Measurements from ENCODE around the gene GNAT1. TPM values are rescaled to one million over a fixed set of nuclear protein-coding genes. Genes with fewer than 3 reads are reported as not detected.

GNAT1 gene
- total RNA-seq: not detected

DNA sequence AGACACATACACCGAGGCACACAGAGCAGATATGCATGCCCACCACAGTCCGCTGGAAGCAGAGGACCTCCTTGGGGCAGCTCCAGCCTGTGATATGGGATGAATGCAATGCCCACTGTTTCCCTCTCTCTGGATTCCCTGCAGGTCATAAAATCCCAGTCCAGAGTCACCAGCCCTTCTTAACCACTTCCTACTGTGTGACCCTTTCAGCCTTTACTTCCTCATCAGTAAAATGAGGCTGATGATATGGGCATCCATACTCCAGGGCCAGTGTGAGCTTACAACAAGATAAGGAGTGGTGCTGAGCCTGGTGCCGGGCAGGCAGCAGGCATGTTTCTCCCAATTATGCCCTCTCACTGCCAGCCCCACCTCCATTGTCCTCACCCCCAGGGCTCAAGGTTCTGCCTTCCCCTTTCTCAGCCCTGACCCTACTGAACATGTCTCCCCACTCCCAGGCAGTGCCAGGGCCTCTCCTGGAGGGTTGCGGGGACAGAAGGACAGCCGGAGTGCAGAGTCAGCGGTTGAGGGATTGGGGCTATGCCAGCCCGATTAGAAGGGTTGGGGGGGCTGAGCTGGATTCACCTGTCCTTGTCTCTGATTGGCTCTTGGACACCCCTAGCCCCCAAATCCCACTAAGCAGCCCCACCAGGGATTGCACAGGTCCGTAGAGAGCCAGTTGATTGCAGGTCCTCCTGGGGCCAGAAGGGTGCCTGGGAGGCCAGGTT is at the start of gene GNAT1:
TSS of gene GNAT1 (plus strand) at position 675 of the 725 bp plus-strand sequence. CDS start 116 bp downstream, outside the sequence.
- no peak for DNase-seq (ENCODE audit: low spot score)

DNA sequence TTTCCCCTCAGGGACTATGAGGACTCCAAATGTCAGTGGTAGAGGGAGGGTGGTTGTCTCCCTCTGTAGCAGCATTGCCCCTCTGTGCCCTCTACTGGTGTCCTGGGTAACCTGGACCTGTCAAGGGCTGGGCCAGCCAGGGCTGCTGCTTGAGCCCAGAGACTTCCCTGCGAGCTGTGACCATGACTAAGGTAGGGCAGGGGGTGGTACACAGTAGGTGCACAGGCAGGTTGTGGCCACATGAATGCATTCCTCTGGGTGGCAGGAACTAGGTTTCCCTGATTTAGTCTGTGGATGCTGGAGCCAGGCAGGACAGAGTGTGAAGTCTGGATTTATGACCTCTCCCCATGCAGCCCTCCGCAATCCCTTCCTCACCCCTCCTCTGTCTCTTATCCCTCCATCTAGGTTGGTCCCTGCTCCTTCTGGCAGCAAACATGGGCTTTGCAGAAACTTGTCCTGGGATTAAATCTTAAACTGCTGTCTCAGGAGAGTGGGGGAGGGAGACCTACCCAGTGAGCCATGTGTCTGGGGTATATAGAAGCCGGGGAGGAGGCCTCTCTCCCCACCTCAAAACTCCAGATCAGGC is 45.0 kb upstream of the GNAT1 start:
- DNase-seq (ENCODE audit: low spot score): no peak

GRCh38 chr3:50147016-50147415 is 44.4 kb upstream of the GNAT1 start:
- no peak for DNase-seq (ENCODE audit: low spot score)

- no peak for DNase-seq (ENCODE audit: low spot score)
These were observed 44.0 kb upstream of the GNAT1 start for GRCh38 chr3:50147447-50147846.

- DNase-seq (ENCODE audit: low spot score): no peak
These were observed 43.5 kb upstream of the GNAT1 start for GRCh38 chr3:50147861-50148260.

GRCh38 chr3:50150404-50150750 is 41.0 kb upstream of the GNAT1 start:
- no peak for DNase-seq (ENCODE audit: low spot score)

- DNase-seq (ENCODE audit: low spot score): no peak
These were observed 40.3 kb upstream of the GNAT1 start for GRCh38 chr3:50150863-50151686.

GRCh38 chr3:50151728-50152127 is 39.7 kb upstream of the GNAT1 start:
- DNase-seq (ENCODE audit: low spot score): no peak

GRCh38 chr3:50153782-50154475 is 37.5 kb upstream of the GNAT1 start:
- no peak for DNase-seq (ENCODE audit: low spot score)

DNA sequence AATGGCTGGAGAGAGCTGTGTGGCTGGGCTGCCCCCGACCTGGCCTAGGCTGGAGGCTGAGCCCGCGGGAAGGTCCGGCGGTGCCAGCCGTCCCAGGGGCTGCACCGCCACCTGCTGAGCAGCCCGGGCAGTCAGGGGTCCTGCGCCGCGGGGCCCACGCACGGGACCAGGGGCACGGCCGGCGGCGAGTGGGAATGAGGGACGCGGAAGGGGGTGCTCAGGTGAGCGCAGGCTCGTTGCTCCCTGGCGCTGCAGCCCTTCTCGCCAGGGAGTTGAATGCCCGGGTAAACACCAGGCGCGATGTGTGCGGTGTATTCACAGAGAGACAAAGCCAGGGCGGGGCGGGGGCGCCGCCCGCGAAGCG is 37.0 kb upstream of the GNAT1 start:
- no peak for DNase-seq (ENCODE audit: low spot score)

DNA sequence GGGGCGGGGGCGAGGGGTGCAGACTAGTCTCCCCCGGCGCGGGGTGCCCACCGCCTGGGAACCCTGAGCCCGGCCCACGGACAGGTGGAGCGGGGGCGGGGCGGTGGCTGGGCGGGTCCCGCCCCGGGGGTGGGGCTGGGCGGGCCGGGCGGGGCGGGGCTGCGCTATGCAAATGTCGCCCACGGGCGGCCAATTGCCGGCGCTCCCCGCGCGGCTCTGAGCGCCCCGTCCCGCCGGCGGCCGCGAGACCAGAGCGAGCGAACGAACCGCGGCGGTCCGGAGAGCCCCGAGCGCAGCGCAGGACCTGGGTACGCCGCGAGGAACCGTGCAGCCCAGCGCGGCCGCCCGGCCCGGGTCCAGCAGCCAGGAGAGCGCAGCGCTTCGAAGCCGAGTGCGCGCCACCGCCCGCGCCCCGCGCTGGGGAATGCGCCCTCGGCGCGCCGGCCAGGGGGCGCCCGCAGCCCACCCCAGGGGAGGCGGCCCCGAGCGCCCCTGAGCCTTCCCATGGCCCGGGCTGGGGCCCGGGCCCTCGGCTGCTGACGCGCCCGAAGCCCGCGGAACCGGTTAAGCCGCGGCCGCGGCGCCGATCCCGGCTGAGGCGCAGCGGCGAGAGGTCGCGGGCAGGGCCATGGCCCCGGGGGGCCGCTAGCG is 36.4 kb upstream of the GNAT1 start, which contains the start of gene SEMA3F:
TSS of gene SEMA3F (plus strand) at position 485 of the 651 bp plus-strand sequence. CDS start 4,299 bp downstream, outside the sequence.
- peak; percentile 59 for DNase-seq (ENCODE audit: low spot score)

GRCh38 chr3:50155491-50155878 is 35.9 kb upstream of the GNAT1 start:
- no peak for DNase-seq (ENCODE audit: low spot score)

DNA sequence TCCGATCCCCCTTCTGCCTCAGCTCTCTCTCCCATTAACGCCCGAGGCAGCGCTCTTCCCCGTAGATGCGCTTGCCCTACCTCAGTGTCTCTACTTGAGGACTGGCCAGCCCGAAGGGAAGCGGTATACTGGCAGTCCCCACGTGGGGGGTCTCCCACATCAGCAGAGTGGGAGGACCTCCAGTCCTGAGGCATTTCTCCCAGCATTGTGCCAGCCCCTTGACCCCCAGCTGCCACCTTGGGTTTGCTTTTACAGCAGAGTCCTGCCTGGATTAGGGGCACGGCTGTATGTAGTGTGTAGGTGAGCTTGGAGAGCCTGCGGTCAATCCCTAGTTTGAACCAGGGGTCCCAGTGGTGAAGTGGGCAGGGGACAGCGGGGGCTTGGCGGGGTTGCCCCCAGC is 35.5 kb upstream of the GNAT1 start:
- DNase-seq (ENCODE audit: low spot score): no peak

DNA sequence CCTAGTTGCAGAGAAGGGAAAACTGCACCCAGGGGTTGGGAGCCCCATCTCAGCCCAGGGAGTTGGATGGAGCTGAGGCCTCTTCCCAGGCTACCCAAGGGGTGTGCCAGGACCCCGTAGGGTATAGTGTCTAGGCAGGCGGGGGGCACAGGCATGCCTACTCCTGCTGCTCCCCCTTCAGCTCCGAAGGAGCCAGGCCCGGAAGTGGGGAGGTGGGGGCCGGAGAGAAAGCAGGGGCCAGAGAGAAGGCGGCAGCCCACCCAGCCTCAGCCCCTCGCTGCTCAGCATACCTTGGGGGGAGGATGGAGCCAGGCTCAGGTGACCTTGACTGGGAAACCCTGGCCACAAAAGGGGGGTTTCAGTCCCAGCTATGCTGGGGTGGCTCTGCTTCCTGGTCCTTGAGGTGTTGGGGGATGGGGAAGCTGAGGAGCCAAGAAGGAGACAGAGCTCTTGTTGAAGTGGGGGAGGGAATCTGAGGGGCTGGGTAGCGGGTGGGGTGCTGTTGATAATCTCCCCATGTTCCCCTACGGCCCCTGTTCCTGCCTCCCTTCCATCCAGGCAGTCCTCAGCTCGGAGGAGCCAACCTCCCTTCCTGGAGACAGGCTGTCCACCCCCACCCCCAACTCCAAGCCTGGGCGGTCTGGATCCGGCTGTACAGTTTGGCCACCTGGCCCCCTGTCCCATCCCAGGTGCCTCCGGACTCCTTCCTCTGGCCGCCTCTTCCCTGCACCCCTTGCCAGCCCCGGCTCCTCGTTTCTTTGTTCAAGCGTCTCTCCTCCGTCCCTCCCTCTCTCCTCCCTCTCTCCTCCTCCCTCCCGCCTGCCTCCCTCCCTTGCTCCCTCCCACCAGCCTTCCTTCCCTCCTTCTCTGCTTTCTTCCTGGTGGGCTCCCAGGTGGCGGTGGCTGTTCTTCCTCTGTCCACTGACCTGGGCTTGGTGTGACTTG is 34.6 kb upstream of the GNAT1 start:
- no peak for DNase-seq (ENCODE audit: low spot score)

- no peak for DNase-seq (ENCODE audit: low spot score)
These were observed 33.4 kb upstream of the GNAT1 start for GRCh38 chr3:50157827-50158529.

DNA sequence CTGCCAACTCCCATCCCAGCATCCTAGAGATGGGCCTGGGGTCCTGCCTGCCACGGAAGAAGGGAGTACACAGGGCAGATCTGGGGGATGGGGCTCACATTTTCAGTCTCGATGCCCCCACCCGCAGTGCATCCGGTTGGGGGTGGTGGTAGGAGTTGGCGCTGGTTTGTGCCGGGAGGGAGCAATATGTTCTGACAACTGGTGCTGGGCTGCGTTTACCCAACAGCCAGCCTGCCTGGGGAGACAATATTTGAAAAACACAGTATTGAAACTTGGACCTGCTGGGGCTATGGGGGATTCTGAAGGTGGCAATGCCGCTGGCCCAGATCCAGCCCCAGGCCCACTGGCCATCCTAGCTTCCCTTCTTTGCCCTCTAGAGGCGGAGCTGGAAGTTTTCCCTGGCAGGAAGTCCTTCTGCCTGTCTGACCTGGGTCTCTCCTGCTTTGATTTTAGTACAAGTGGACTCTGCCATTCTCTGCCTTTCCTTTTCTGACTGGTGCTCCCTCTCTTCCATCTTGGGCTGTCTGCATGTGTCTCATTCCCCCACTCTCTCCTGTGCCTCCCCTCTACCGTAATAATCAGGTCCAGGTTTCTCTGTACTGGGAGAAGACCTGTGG is 32.8 kb upstream of the GNAT1 start:
- no peak for DNase-seq (ENCODE audit: low spot score)

- DNase-seq (ENCODE audit: low spot score): no peak
These were observed 30.8 kb upstream of the GNAT1 start for GRCh38 chr3:50160561-50160983.

- peak; percentile 49 for DNase-seq (ENCODE audit: low spot score)
These were observed 30.1 kb upstream of the GNAT1 start for GRCh38 chr3:50161320-50161719.
